IPS DF 6.9 (cell line): Measurements from ENCODE around the gene FAM234A.

Experiments used
- DNase-seq: peaks from one replicate; pipeline ENCODE4 v3.0.0-alpha.2; 2013; ENCODE audit warnings: low read depth, low spot score
- H3K27ac ChIP-seq: one replicate; pipeline ENCODE4 v1.5.1; 2013; ENCODE audit warnings: low read length, control low read depth
- H3K27me3 ChIP-seq: 2 replicates; pipeline ENCODE4 v1.6.1; 2013; ENCODE audit warnings: mild to moderate bottlenecking, low read length; ENCODE audit not compliant: control insufficient read depth, insufficient read depth
- H3K36me3 ChIP-seq: 2 replicates; pipeline ENCODE4 v1.6.1; 2013; ENCODE audit warnings: low read length; ENCODE audit not compliant: control insufficient read depth, insufficient read depth
- H3K4me1 ChIP-seq: 2 replicates; pipeline ENCODE4 v1.6.1; 2013; ENCODE audit warnings: low read length; ENCODE audit not compliant: control insufficient read depth, insufficient read depth
- H3K4me3 ChIP-seq: 2 replicates; pipeline ENCODE4 v1.5.1; 2013; ENCODE audit warnings: mild to moderate bottlenecking, low read length
- H3K9me3 ChIP-seq: 2 replicates; pipeline ENCODE4 v1.6.1; 2013; ENCODE audit warnings: low read length, inconsistent platforms; ENCODE audit not compliant: control insufficient read depth, insufficient read depth
- WGBS: extraction: QIAGEN DNeasy Blood & Tissue Kit; methylation state at CpG from one replicate; pipeline ENCODE4 v1.1.7; 2013; ENCODE audit warnings: mixed read lengths, missing lambda C conversion rate; ENCODE audit not compliant: insufficient read length, insufficient coverage; 5-methylcytosine and 5-hydroxymethylcytosine counted together

FAM234A gene

GRCh38 chr16:287981-288920 lies 53.6 kb downstream of the FAM234A start:
- H3K36me3 ChIP-seq = peaks cover 34% of the 10 kb centered on the region
- no peak overlapping the region for H3K4me3 ChIP-seq
- no CpG with 5 or more reads among the region's 33 CpGs for WGBS
- H3K27me3 ChIP-seq = no peaks in the 10 kb centered on the region
- no peaks in the 10 kb centered on the region for H3K9me3 ChIP-seq
- no peak overlapping the region for H3K27ac ChIP-seq
- H3K4me1 ChIP-seq = no peaks in the 10 kb centered on the region
- no peak for DNase-seq

GRCh38 chr16:289395-289997 lies 54.9 kb downstream of the FAM234A start:
- Histone ChIP-seq H3K27me3 (no peaks in the 10 kb centered on the region), H3K27ac (no peak overlapping the region), H3K9me3 (no peaks in the 10 kb centered on the region), H3K4me3 (no peak overlapping the region), H3K36me3 (peaks cover 37% of the 10 kb centered on the region), H3K4me1 (no peaks in the 10 kb centered on the region)
- no CpG with 5 or more reads among the region's 22 CpGs for WGBS
- no peak for DNase-seq

GRCh38 chr16:290015-290680 lies 55.5 kb downstream of the FAM234A start:
- H3K27me3 ChIP-seq = no peaks in the 10 kb centered on the region
- no CpG with 5 or more reads among the region's 25 CpGs for WGBS
- H3K4me1 ChIP-seq = no peaks in the 10 kb centered on the region
- H3K9me3 ChIP-seq = no peaks in the 10 kb centered on the region
- no peak for DNase-seq
- H3K27ac ChIP-seq = no peak overlapping the region
- no peak overlapping the region for H3K4me3 ChIP-seq
- H3K36me3 ChIP-seq = peaks cover 37% of the 10 kb centered on the region

- Histone ChIP-seq H3K36me3 (peaks cover 37% of the 10 kb centered on the region), H3K4me1 (no peaks in the 10 kb centered on the region), H3K27ac (no peak overlapping the region), H3K27me3 (no peaks in the 10 kb centered on the region), H3K4me3 (no peak overlapping the region), H3K9me3 (no peaks in the 10 kb centered on the region)
- whole genome bisulfite sequencing = no CpG with 5 or more reads among the region's 50 CpGs
- DNase-seq = no peak
Measured at GRCh38 chr16:290681-291405, 56.2 kb downstream of the FAM234A start.

GRCh38 chr16:291539-291938 lies 56.9 kb downstream of the FAM234A start:
- no CpG with 5 or more reads among the region's 17 CpGs for WGBS
- Histone ChIP-seq H3K4me3 (no peak overlapping the region), H3K36me3 (peaks cover 35% of the 10 kb centered on the region)

GRCh38 chr16:293043-293775 lies 58.6 kb downstream of the FAM234A start:
- Histone ChIP-seq H3K4me1 (no peaks in the 10 kb centered on the region), H3K27ac (no peak overlapping the region), H3K36me3 (peaks cover 37% of the 10 kb centered on the region), H3K4me3 (no peak overlapping the region), H3K27me3 (no peaks in the 10 kb centered on the region), H3K9me3 (no peaks in the 10 kb centered on the region)
- no peak for DNase-seq
- WGBS = no CpG with 5 or more reads among the region's 32 CpGs

More at GRCh38 chr16:291539-291938, 56.9 kb downstream of the FAM234A start:
- DNase-seq = no peak
- Histone ChIP-seq H3K27me3 (no peaks in the 10 kb centered on the region), H3K27ac (no peak overlapping the region), H3K4me1 (no peaks in the 10 kb centered on the region), H3K9me3 (no peaks in the 10 kb centered on the region)

GRCh38 chr16:296276-296675 lies 61.7 kb downstream of the FAM234A start:
- H3K4me1 ChIP-seq = no peaks in the 10 kb centered on the region
- H3K27me3 ChIP-seq = no peaks in the 10 kb centered on the region
- WGBS = no CpG with 5 or more reads among the region's 14 CpGs
- H3K4me3 ChIP-seq = no peak overlapping the region
- no peak overlapping the region for H3K27ac ChIP-seq
- peaks cover 25% of the 10 kb centered on the region for H3K36me3 ChIP-seq
- DNase-seq = no peak
- H3K9me3 ChIP-seq = no peaks in the 10 kb centered on the region

- H3K4me1 ChIP-seq = no peaks in the 10 kb centered on the region
- peaks cover 20% of the 10 kb centered on the region for H3K36me3 ChIP-seq
- no peaks in the 10 kb centered on the region for H3K9me3 ChIP-seq
- H3K27ac ChIP-seq = no peak overlapping the region
- no peak for DNase-seq
- no peaks in the 10 kb centered on the region for H3K27me3 ChIP-seq
- H3K4me3 ChIP-seq = no peak overlapping the region
- no CpG with 5 or more reads among the region's 37 CpGs for WGBS
Measured at GRCh38 chr16:296806-297510, 62.3 kb downstream of the FAM234A start.

GRCh38 chr16:297832-298231 lies 63.2 kb downstream of the FAM234A start:
- Histone ChIP-seq H3K4me3 (no peak overlapping the region), H3K36me3 (peaks cover 15% of the 10 kb centered on the region), H3K9me3 (no peaks in the 10 kb centered on the region), H3K4me1 (no peaks in the 10 kb centered on the region), H3K27ac (no peak overlapping the region), H3K27me3 (no peaks in the 10 kb centered on the region)
- DNase-seq = no peak
- no CpG with 5 or more reads among the region's 32 CpGs for WGBS
